GM12891 (cell line): ENCODE measurements around the gene ANKRD33B.

Source experiments
- DNase-seq: peaks from one replicate; pipeline ENCODE4 v3.0.0; 2011; ENCODE audit warnings: low spot score; ENCODE audit not compliant: insufficient read length
- FAIRE-seq: peaks from 2 replicates; lab custom pipeline; 2011; peaks lifted over from hg19 to GRCh38; lab: Jason Lieb, UNC
- PAX5 ChIP-seq: IDR thresholded peaks from 2 replicates; pipeline ENCODE4 v1.6.1; 2011; ENCODE audit warnings: low read length, moderate library complexity, mild to moderate bottlenecking; ENCODE audit not compliant: insufficient read depth, severe bottlenecking
- POLR2A ChIP-seq: IDR thresholded peaks from 2 replicates; pipeline ENCODE4 v1.6.1; 2011; ENCODE audit warnings: low read depth, low read length, control low read depth
- POLR2AphosphoS5 ChIP-seq: IDR thresholded peaks from 2 replicates; pipeline ENCODE4 v1.6.1; 2011; ENCODE audit warnings: low read depth, low read length, control low read depth
- POU2F2 ChIP-seq: IDR thresholded peaks from 2 replicates; pipeline ENCODE4 v1.6.1; 2011; ENCODE audit warnings: low read depth, mild to moderate bottlenecking, control low read depth, low read length, moderate library complexity
- SPI1 ChIP-seq: IDR thresholded peaks from 2 replicates; pipeline ENCODE4 v1.6.1; 2011; ENCODE audit warnings: low read depth, low read length, control low read depth
- TAF1 ChIP-seq: IDR thresholded peaks from 2 replicates; pipeline ENCODE4 v1.6.1; 2011; ENCODE audit warnings: low read depth, low read length, control low read depth

Gene ANKRD33B

DNA sequence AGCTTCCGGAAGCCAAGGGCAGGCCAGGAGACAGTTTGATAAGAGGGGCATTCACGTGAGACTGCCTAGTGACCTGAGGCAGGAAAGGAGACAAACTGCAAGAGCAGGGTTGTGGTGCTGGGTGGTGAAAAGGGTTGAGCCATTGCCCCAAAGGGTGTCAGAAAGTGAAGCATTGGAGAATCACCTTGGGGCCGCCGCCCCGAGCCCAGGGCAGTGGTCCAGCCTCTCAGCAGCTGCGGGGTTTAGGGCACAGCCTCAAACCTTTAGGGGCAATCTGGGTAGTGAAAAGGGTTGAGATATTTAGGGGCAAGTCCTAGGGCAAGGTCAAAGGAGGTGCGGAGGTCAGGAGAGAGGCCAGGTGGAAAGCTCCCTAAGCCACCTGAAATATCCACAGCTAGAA, 10.4 kb upstream of the ANKRD33B start:
- no peak for TF ChIP-seq POLR2AphosphoS5
- no peak for TF ChIP-seq TAF1
- TF ChIP-seq POLR2A = no peak
- TF ChIP-seq POU2F2 = no peak
- no peak for TF ChIP-seq SPI1
- TF ChIP-seq PAX5 = no peak
- FAIRE-seq (no peak), DNase-seq (no peak)

DNA sequence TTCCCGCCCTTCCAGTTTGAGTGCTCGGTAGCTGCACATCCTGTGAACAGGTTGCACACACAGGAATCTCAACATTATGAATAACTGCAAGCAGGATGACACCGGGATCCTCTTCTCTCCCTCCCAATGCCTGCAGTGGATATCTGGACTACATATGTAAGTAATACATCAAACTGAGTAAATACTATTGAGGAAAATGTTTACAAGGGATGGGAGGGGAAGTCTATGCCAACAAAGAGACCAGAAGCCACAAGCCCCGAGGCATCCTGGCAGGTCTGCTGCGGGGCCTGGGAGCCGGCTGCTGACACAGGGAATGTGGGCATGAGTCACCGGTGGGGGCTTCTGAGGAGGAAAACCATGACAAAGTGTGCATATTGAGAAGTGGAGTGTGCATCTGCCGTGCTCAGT, 8.6 kb upstream of the ANKRD33B start:
- DNase-seq (no peak), FAIRE-seq (no peak)
- TF ChIP-seq POLR2A = no peak
- TF ChIP-seq POLR2AphosphoS5 = no peak
- TF ChIP-seq POU2F2 = no peak
- no peak for TF ChIP-seq SPI1
- TF ChIP-seq TAF1 = no peak
- TF ChIP-seq PAX5 = no peak

DNA sequence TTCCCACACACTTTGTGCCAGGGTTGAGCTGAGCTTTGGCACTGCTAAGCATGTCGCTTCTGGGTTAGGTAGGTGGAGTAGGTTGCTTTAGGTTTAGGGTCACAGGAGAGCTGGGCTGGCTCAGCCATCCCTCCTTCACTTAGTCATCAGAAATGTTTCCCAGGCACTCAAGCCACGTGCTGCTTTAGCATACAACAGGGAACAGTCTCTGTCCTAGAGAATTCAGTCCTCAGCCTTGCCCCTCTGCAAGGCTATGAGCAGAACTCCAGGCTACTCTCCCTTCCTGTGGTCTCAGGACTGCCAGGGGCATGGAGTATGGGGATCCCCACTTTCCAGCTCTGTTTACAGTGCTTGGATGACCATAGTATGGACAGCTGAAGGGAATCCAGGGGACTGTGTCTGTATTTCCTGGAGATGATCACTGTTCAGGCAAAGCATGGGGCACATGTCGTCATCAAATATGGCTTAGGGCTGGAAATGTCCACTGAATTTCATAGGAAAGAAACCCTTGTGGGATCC, 7.5 kb upstream of the ANKRD33B start:
- no peak for FAIRE-seq
- no peak for DNase-seq
- no peak for TF ChIP-seq POLR2A
- no peak for TF ChIP-seq POLR2AphosphoS5
- no peak for TF ChIP-seq TAF1
- no peak for TF ChIP-seq SPI1
- TF ChIP-seq PAX5 = no peak
- TF ChIP-seq POU2F2 = no peak

DNA sequence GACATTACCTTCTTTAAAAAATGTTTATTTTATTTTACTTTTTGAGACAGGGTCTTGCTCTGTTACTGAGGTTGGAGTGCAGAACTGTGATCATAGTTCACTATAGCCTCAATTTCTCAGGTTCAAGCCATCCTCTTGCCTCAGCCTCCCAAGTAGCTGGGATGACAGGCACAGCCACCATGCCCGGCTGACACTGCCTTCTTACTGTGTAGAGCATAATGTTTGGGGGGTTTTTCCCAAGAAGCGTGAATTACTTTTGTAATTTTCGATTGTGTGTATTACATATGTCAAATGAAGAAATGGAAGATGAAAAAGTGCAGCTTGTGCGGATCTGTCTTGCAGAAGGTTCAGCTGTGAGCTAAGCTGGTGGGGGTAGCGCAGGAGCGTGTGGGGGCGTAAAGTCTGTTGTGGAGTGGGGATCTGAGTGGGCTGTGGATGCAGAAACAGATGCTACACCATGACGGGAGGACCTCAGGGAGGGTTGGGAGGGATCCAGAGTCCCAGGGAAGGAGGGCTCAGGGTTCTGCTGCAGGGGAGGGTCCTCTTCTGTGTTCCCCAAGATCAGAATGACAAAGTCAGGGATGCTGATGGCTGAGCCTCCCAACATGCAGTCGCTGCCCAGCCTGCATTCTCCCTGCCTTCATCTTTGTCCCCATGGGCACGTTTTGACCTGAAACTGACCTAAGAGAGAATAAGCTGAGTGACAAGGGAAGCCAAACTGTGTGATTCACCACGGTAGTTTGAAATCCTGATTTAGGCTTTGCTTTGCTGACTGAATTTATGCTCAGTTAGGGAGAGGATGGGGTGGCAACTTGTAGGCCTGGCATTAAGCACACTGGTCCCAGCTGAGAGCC, 6.8 kb upstream of the ANKRD33B start:
- no peak for TF ChIP-seq POLR2A
- no peak for TF ChIP-seq POLR2AphosphoS5
- no peak for TF ChIP-seq TAF1
- no peak for TF ChIP-seq PAX5
- no peak for TF ChIP-seq SPI1
- TF ChIP-seq POU2F2 = no peak
- DNase-seq (no peak), FAIRE-seq (peak; percentile 72)

DNA sequence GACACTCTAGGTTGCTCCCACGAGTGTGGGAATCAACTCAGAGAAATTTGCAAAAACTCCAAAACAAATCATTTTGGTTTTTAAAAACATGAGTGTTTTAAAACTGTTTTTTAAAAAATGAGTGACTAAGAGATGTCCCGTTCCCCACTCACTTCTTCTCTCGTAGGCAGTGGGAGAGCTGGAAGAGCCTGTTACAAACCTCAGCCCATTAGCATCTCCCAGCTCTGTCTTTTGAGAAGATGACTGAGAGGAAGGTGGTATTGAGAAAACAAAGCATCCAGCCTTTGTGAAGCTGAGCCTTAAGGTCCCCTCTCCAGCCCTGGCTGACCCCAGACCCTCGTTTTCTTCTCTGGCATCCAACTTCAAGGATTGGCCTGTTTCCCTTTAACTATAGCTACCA, 4.7 kb upstream of the ANKRD33B start:
- no peak for FAIRE-seq
- TF ChIP-seq POU2F2 (no peak), POLR2AphosphoS5 (no peak), SPI1 (no peak), TAF1 (no peak), POLR2A (no peak), PAX5 (no peak)
- DNase-seq = no peak

DNA sequence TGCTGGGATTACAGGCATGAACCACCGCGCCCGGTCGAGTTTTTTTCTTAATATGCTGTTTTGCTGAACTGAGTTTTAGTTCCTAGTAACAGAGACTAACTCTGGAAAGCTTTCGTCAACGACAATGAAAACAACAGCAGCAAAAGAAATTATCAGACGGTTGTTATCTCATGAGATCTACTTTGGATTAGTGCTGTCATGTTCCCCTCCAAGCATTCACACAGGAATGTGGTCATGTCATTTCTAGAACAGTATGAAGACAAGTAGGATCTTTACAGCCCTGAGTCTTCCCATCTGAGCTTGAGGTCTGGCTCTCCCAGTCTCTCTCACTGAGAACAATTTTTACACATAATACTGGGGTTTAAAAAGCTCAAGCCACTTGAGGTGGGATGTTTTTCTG, 4.0 kb upstream of the ANKRD33B start:
- FAIRE-seq (no peak), DNase-seq (no peak)
- no peak for TF ChIP-seq PAX5
- no peak for TF ChIP-seq POLR2A
- no peak for TF ChIP-seq POLR2AphosphoS5

DNA sequence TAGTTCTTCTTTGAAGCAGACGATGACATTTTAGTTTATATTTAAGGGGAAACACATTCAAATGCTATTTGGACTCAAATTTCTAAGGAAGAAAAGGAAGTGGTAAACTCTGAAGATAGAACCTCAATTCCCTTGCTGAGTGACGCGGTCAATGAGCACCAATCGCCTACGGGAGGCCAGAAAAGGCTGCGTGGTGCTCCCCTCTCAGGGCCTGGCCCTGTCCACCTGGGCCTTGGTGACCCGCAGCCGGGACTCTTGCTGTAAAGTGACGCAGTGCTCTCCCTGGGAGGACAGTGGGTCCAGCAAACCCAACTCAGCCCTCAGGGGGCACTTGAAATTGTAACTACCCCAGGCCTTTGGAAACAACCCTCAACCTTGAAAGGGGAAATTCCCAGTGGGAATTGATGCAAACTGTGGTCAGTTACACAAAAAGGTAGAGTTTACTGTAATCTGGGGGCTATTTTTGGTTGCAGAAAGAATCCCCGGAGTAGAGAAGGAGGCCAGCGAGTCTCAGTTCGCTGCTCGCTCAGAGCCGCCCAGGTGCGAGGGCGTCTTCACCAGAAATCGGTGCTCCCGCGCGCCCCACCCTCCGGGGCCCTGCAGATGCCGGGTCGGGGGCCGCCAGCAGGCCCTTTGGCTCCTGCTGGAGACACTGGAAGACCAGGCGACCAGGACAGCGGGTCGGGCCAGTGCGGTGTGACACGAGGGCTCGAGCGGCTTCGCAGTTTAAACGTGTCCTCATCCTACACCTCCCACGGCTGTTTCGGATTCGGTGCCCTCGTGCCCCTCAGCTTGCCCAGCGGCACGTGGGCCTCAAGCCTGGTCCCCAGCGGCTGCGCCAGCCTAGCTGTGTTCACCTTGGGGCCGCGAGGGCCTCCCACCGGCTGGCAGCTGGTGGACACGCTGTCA, 1.4 kb upstream of the ANKRD33B start:
- peak; percentile 80 for FAIRE-seq

DNA sequence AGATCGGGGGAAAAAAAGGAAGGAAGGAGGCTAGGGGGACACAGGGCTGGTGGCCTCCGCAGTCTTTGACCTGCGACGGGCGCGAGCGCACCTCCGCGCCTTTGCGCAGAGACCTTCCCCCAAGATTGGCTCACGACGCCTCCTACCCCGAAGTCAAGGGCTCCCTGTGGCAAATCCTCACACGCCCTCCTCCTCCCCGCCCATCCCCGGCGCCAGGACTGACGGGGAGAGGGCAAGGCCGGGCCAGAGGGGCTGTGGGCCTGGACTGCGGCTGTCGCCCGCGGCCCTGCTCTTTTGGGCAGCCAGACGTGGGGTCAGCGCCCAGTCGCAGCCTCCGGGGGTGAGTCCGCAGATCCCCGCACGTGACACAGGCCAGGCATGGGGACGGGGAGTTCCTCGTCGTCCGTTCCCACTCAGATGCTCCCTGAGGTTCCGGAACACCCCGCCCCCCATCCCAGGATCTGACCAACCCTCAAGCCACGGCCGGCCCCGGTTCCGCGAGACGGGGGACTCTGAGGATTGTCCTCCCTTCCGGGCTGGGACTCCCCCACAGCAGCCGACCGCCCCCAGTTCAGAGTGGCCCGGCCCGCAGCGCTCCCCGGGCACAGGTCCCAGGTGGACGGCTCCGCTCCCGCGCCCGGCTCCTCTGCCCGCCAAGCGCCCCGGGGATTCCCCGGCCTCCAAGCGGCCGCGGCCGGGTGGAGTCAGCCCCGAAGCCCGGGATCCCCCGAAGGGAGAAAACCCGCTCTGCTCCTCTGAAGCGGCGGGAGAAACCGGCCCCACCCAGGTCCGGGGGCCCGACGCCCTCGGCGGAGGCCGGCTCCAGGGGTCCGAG, 543 bp upstream of the ANKRD33B start:
- FAIRE-seq (no peak), DNase-seq (peak; percentile 42)

More for the DNA sequence above, 1.4 kb upstream of the ANKRD33B start:
- TF ChIP-seq TAF1 (0 out of 2 replicates have a peak, but pooled peaks have one; percentile 28), POU2F2 (peak; percentile 86), SPI1 (peak; percentile 76), POLR2A (peak; percentile 54; the same call in 1 of the 2 replicates), PAX5 (peak; percentile 72), POLR2AphosphoS5 (no peak)
- DNase-seq = peak; percentile 44

More for the DNA sequence above, 543 bp upstream of the ANKRD33B start:
- TF ChIP-seq POLR2AphosphoS5 (peak; percentile 79), POU2F2 (0 out of 2 replicates have a peak, but pooled peaks have one; percentile 37), PAX5 (no peak), TAF1 (no peak), POLR2A (peak; percentile 68), SPI1 (no peak)
